HepG2 (cell line): ENCODE measurements around the gene SLC43A1. TPM values are rescaled to one million over a fixed set of nuclear protein-coding genes. Genes with fewer than 3 reads are reported as not detected.

Experiments
- ESRRA ChIP-seq: sonication (generic); formaldehyde crosslinking; IDR thresholded peaks from 2 replicates; pipeline ENCODE4 v1.5.1; 2020; ENCODE audit warnings: mild to moderate bottlenecking, low read depth, missing genetic modification reagents
- FOXM1 ChIP-seq: sonication (generic); formaldehyde crosslinking; IDR thresholded peaks from 2 replicates; pipeline ENCODE4 v1.5.0; 2020; ENCODE audit warnings: missing genetic modification reagents
- HMG20A ChIP-seq: IDR thresholded peaks from 2 replicates; pipeline ENCODE4 v1.6.1; 2016; ENCODE audit warnings: borderline replicate concordance
- HNF4A ChIP-seq: sonication (generic); formaldehyde crosslinking; IDR thresholded peaks from 2 replicates; pipeline ENCODE4 v1.4.0; 2020; ENCODE audit warnings: missing genetic modification reagents
- JUN ChIP-seq: sonication (generic); formaldehyde crosslinking; IDR thresholded peaks from 2 replicates; pipeline ENCODE4 v1.4.0; 2020; ENCODE audit warnings: mild to moderate bottlenecking, missing genetic modification reagents
- KDM5B ChIP-seq: sonication (generic); formaldehyde crosslinking; IDR thresholded peaks from 2 replicates; pipeline ENCODE4 v1.4.0; 2020; ENCODE audit warnings: missing genetic modification reagents, mild to moderate bottlenecking, borderline replicate concordance
- MAFF ChIP-seq: IDR thresholded peaks from 2 replicates; pipeline ENCODE4 v1.6.1; 2011; ENCODE audit warnings: low read depth, low read length, improper control_type of control experiment
- MTF1 ChIP-seq: sonication (generic); formaldehyde crosslinking; IDR thresholded peaks from 2 replicates; pipeline ENCODE4 v1.5.0; 2020; ENCODE audit warnings: missing genetic modification reagents
- NFATC3 ChIP-seq: sonication (generic); formaldehyde crosslinking; IDR thresholded peaks from 2 replicates; pipeline ENCODE4 v1.5.1; 2020; ENCODE audit warnings: mild to moderate bottlenecking, missing genetic modification reagents
- PHF20 ChIP-seq: sonication (generic); formaldehyde crosslinking; IDR thresholded peaks from 2 replicates; pipeline ENCODE4 v1.5.0; 2020; ENCODE audit warnings: mild to moderate bottlenecking, missing genetic modification reagents
- RFX3 ChIP-seq: IDR thresholded peaks from 2 replicates; pipeline ENCODE4 v1.6.1; 2016; ENCODE audit warnings: missing biosample characterization, missing genetic modification reagents
- RFXANK ChIP-seq: IDR thresholded peaks from 2 replicates; pipeline ENCODE4 v1.6.1; 2016
- SIX1 ChIP-seq: sonication (generic); formaldehyde crosslinking; IDR thresholded peaks from 2 replicates; pipeline ENCODE4 v1.4.0; 2020; ENCODE audit warnings: missing genetic modification reagents, borderline replicate concordance
- SUZ12 ChIP-seq: fragments of 150-350 bp; IDR thresholded peaks from 2 replicates; pipeline ENCODE4 v1.6.1; 2014; ENCODE audit warnings: low read depth, low read length
- ZBTB20 ChIP-seq: sonication (generic); formaldehyde crosslinking; IDR thresholded peaks from 2 replicates; pipeline ENCODE4 v1.8.1; 2023; ENCODE audit warnings: missing genetic modification reagents, low read depth, mild to moderate bottlenecking, borderline replicate concordance
- ZHX1 ChIP-seq: sonication (generic); formaldehyde crosslinking; IDR thresholded peaks from 2 replicates; pipeline ENCODE4 v1.8.1; 2022; ENCODE audit warnings: low read depth, mild to moderate bottlenecking, missing genetic modification reagents
- ZNF770 ChIP-seq: sonication (generic); formaldehyde crosslinking; IDR thresholded peaks from 2 replicates; pipeline ENCODE4 v1.5.0; 2020; ENCODE audit warnings: mild to moderate bottlenecking, missing genetic modification reagents
- ZNF850 ChIP-seq: sonication (generic); formaldehyde crosslinking; conservative IDR thresholded peaks from 2 replicates; pipeline ENCODE4 v1.9.0; 2021; ENCODE audit warnings: mild to moderate bottlenecking, missing genetic modification reagents
- polyA plus RNA-seq, 8 experiments: library from polyadenylated mRNA; depleted of rRNA in 3 of 8; stranded (reverse) in 7 of 8; unstranded in 1 of 8; fragments of >200 nt; fragmentation: Illumina TruSeq in 4 of 8; extraction: Trizol in 4 of 8; gene quantifications; 2 replicates each; pipeline versions ENCODE4 v1.2.1 to v1.2.3, GENCODE V29; 2011 to 2016; ENCODE audit warnings: low read depth in 4 of 8, missing spikeins in 1 of 8, mixed read lengths in 1 of 8; ENCODE audit not compliant: insufficient read depth in 1 of 8
- total RNA-seq, 5 experiments: library from RNA; depleted of rRNA; stranded (reverse); fragments of >200 nt; fragmentation: Illumina TruSeq; extraction: Trizol; gene quantifications; 2 replicates each; pipeline ENCODE4 v1.2.3, GENCODE V29; 2016; ENCODE audit warnings: low read depth in 1 of 5
- TF ChIP-seq, protein P1 (sequence below): sonication (generic); formaldehyde crosslinking; IDR thresholded peaks from 2 replicates; pipeline ENCODE4 v1.4.0; 2020; ENCODE audit warnings: missing genetic modification reagents
- TF ChIP-seq, protein P2 (sequence below): IDR thresholded peaks from 2 replicates; pipeline ENCODE4 v1.6.1; 2016; ENCODE audit warnings: low read depth, control low read depth

The SLC43A1 gene
- total and polyA plus RNA-seq, 2 of the 13 experiments (the other 11 are each of a cell fraction or from before 2014, with no cell fraction given), result 72.3 to 87.6 TPM

- no peak; the same call in 1 of the 2 replicates for TF ChIP-seq ZHX1 (CRISPR knock-in tag)
- TF ChIP-seq ZBTB20 (CRISPR knock-in tag), result peak; percentile 50; the same call in 1 of the 2 replicates
- TF ChIP-seq ZNF850 (CRISPR knock-in tag), result no peak
- TF ChIP-seq SUZ12, result no peak
- no peak for TF ChIP-seq NFATC3 (CRISPR knock-in tag)
- TF ChIP-seq RFXANK (CRISPR knock-in tag), result 0 out of 2 replicates have a peak, but pooled peaks have one; percentile 44
- no peak for TF ChIP-seq MTF1 (CRISPR knock-in tag)
- no peak for TF ChIP-seq PHF20 (CRISPR knock-in tag)
- TF ChIP-seq SIX1, result 0 out of 2 replicates have a peak, but pooled peaks have one; percentile 34
- TF ChIP-seq HMG20A (CRISPR knock-in tag), result peak; percentile 91
- no peak for TF ChIP-seq ZNF770 (CRISPR knock-in tag)
- TF ChIP-seq KDM5B (CRISPR knock-in tag), result no peak
- TF ChIP-seq, protein P1, sequence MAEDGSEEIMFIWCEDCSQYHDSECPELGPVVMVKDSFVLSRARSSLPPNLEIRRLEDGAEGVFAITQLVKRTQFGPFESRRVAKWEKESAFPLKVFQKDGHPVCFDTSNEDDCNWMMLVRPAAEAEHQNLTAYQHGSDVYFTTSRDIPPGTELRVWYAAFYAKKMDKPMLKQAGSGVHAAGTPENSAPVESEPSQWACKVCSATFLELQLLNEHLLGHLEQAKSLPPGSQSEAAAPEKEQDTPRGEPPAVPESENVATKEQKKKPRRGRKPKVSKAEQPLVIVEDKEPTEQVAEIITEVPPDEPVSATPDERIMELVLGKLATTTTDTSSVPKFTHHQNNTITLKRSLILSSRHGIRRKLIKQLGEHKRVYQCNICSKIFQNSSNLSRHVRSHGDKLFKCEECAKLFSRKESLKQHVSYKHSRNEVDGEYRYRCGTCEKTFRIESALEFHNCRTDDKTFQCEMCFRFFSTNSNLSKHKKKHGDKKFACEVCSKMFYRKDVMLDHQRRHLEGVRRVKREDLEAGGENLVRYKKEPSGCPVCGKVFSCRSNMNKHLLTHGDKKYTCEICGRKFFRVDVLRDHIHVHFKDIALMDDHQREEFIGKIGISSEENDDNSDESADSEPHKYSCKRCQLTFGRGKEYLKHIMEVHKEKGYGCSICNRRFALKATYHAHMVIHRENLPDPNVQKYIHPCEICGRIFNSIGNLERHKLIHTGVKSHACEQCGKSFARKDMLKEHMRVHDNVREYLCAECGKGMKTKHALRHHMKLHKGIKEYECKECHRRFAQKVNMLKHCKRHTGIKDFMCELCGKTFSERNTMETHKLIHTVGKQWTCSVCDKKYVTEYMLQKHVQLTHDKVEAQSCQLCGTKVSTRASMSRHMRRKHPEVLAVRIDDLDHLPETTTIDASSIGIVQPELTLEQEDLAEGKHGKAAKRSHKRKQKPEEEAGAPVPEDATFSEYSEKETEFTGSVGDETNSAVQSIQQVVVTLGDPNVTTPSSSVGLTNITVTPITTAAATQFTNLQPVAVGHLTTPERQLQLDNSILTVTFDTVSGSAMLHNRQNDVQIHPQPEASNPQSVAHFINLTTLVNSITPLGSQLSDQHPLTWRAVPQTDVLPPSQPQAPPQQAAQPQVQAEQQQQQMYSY, result no peak
- TF ChIP-seq JUN (CRISPR knock-in tag), result peak; percentile 64; the same call in 1 of the 2 replicates
- TF ChIP-seq HNF4A (CRISPR knock-in tag), result peak; percentile 74
- TF ChIP-seq, protein P2, sequence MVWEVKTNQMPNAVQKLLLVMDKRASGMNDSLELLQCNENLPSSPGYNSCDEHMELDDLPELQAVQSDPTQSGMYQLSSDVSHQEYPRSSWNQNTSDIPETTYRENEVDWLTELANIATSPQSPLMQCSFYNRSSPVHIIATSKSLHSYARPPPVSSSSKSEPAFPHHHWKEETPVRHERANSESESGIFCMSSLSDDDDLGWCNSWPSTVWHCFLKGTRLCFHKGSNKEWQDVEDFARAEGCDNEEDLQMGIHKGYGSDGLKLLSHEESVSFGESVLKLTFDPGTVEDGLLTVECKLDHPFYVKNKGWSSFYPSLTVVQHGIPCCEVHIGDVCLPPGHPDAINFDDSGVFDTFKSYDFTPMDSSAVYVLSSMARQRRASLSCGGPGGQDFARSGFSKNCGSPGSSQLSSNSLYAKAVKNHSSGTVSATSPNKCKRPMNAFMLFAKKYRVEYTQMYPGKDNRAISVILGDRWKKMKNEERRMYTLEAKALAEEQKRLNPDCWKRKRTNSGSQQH (CRISPR knock-in tag), result no peak
- no peak for TF ChIP-seq RFX3 (CRISPR knock-in tag)
- no peak for TF ChIP-seq MAFF
- no peak for TF ChIP-seq ESRRA (CRISPR knock-in tag)
- TF ChIP-seq FOXM1 (CRISPR knock-in tag), result no peak
These were observed 80.6 kb downstream of the SLC43A1 start (continued) for GRCh38 chr11:57434640-57435546.
